Diencephalon (tissue), 1 donor: ENCODE measurements around the gene TEX12. TPM values are rescaled to one million over a fixed set of nuclear protein-coding genes. Genes with fewer than 3 reads are reported as not detected.

Experiments used
- small RNA-seq: library from RNA; depleted of rRNA; stranded (forward); fragments of <200 nt; gene quantifications from one replicate; pipeline ENCODE3, GENCODE V24; 2014
- total RNA-seq: library from RNA; depleted of rRNA; stranded (reverse); fragments of >200 nt; gene quantifications from one replicate; pipeline ENCODE4 v1.2.3, GENCODE V29; 2014

TEX12 gene, protein sequence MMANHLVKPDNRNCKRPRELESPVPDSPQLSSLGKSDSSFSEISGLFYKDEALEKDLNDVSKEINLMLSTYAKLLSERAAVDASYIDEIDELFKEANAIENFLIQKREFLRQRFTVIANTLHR
- total RNA-seq: 1.8 TPM

DNA sequence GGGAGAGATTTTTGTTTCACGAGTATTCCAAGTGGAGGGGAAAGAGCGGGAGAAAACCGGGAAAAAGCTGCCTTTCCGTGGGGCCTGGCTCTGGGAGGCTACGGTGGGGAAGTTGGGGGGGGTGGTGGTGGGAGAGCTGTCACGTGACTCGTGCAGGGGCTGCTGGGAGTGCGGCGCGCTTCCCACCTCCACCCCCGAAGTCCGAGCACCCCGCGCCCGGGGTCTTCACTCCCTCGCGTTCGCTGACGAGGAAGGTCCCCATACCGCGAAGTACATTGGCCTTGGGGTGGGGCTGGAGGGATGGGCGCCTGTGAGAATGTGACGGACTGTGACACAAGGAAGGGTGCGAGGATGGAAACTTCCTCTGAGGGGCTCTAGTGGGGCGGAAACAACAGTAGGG, at the start of gene TEX12:
TEX12 (plus strand) TSS at position 228 of the 400 bp plus-strand sequence. CDS start 1,897 bp downstream, outside the sequence.

DNA sequence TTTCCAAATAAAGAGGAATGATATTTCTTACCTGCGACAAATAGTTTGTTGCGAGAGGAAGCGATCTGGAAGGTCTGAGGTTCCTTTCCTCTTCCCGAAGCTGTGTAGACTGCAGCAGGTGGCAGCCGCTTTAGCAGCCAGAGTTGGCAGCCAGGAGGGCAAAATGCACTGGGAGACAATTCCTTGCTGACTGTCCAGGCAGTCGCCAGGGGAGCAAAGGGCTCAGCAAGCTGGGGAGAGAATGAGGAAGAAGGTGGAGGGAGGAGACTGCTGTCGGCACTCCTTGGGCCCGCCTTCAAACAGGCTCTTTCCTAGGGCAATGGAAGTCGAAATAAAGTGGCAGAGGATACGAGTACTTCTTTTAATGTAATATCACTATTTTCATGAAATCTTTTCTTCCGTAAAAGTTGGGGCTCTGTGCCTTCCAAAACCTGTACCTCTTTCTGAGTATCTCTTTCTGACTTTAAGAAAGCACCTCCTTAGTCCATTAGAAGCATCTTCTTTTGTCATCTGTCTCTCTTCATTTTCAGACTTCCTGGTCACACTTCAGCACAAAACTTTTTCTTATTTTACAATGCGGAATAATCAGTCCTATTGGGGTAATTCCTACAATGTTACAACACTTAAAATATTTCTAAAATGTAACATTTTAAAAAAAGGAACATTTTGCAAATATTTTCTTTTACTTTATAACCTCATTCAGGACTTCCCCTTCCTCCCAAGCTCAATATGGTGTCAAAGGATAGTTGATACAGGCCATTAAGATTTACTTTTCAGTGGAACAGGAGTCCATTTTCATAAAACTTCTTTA, 3.1 kb upstream of the TEX12 start, which contains the start of gene IL18:
IL18 (minus strand) TSS at position 220 of the 811 bp plus-strand sequence. CDS start 9,041 bp downstream, outside the sequence.

DNA sequence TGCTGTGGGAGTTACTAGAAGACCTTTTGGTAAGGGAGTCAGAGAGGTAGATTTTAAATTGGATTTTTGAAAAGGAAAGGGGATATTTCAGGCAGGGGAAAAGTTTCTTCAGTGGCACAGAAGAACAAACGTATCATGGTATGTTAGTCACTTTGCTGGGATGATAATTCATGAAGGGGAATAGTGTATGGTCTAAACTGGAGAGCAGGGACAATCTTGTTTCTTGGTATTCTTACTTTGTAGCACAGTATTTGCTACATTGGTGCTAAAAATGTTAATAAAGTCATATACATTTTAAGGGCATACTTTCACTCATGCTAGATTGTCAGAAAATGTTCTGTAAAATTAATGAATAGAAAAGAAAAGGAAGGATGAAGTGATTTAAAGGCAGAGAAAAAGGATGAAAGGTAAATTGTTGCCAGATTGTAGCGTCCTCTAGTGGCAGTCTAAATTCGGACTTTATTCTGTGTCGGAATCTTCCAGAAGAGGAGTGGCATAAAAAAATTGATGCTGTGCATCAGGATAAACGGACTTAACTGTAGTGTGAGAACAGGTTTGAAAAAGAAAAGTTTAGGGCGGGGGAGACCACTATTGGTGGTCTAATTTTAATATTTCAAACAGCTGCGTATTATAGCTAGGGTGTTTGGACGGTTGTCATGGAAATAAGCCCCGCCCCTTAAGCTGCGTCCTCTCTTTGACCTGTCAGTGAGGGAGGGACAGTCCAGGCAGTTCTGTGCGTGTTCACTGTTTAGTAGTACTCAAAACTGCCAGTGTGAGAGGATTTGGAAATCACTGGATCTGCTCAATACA, 7.8 kb downstream of the TEX12 start, which contains the start of gene BCO2:
BCO2 (plus strand) TSS at position 724 of the 810 bp plus-strand sequence. CDS start 90 bp downstream, outside the sequence.

Small RNA genes lying within 50 kb of the gene (small RNA-seq; reads per million reads assigned to genes)
- not detected for gene MRPS36P4

Other genes starting within 250 kb of the TEX12 start
- gene C11orf52, start 248.5 kb upstream of the TEX12 start, total RNA-seq: 0.69 TPM
- 91.6 TPM for gene DIXDC1, start 230.0 kb upstream of the TEX12 start, total RNA-seq
- 67.1 TPM for gene DLAT, start 142.0 kb upstream of the TEX12 start, total RNA-seq
- 7.2 TPM for gene PIH1D2, start 93.4 kb upstream of the TEX12 start, total RNA-seq
- 39.0 TPM for gene NKAPD1, start 93.1 kb upstream of the TEX12 start, total RNA-seq
- gene TIMM8B, start 80.6 kb upstream of the TEX12 start, total RNA-seq: 55.1 TPM
- 62.5 TPM for gene SDHD, start 80.5 kb upstream of the TEX12 start, total RNA-seq
- gene IL18, start 3.3 kb upstream of the TEX12 start, total RNA-seq: 1.8 TPM
- gene BCO2, start 8.1 kb downstream of the TEX12 start, total RNA-seq: 21.0 TPM
- 53.1 TPM for gene PTS, start 59.1 kb downstream of the TEX12 start, total RNA-seq
- not detected for gene PLET1, start 93.5 kb downstream of the TEX12 start, total RNA-seq